NOMO-1 treated with DMSO at 0.1 percent for 48 hours (cell line): ENCODE data around the gene MOB2.
A peak's percentile ranks its signal among the peaks of the same experiment; 100 is the strongest.

Experiments
- DNase-seq: peaks from one replicate; lab custom pipeline; 2025; ENCODE audit not compliant: unreplicated experiment; lab: John Stamatoyannopoulos, UW

The MOB2 gene

DNA sequence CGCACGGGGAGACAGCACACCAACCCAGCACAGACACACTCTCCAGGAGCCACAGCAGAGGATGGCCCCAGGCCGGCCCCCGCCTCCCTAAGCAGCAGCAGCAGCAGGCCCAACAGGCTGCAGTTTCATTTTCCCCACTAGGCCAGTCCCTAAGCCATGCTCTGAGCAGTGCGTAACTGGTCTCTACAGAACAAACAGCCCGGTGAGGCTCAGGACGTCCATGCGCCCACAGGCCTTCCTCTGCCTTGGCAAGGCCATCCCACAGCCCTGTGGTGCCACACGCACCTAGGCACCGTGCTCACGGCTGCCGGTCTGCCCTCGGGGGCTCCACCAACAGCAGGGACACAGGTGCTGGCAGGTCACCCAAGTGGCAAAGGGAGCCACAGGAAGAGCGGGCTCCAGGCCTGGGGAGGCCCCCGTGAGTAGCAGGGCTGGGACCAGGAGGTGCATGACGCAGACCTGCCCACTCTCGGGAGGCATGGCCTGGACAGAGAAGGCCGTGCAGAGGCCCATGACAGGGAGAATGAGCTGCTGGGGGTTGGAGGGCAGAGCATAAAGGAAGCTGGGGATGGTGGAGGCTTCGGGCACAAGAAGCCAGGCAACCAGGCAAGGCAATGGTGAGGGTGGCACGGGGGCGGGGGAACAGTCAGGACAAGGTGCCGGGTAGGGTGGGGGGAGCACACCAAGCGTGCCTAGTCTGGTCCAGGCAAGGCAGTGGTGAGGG lies 1.4 kb upstream of the MOB2 start:
- DNase-seq = no peak

DNA sequence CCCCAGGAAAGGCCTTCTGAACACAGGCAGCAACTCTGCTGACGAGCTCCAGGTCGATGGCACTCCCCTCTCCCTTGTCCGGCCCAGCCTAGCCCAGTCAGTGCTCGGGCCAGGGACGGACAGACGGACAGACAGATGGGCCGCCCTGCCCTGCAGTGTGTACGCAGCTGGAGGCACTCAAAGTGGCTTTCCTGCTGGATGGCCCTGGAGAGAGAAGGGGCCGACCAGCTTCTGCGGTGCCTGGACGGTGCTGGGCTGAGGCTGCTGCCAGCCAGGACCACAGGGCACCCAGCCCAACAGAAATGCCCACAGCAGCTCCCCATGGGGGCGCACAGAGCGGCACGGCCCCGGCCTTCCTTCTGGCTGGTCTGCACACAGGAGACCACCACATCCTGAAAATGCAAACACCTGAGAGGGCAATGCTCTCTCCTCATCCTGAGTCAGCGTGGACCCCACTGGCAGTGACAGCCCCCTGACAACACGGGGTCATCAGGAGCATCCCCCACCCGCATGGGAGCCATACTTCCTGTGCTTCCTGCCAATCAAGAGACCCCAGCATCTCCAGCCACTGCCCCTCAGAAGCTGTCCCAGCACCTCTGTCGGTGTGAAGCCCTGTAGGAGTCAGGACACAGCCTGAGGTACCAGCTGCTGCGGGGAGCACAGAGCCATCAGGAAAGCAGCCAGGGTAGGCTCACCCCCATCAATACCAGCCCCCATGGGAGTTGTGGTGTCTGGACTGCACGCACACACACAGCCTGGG lies 692 bp upstream of the MOB2 start:
- DNase-seq = no peak

DNA sequence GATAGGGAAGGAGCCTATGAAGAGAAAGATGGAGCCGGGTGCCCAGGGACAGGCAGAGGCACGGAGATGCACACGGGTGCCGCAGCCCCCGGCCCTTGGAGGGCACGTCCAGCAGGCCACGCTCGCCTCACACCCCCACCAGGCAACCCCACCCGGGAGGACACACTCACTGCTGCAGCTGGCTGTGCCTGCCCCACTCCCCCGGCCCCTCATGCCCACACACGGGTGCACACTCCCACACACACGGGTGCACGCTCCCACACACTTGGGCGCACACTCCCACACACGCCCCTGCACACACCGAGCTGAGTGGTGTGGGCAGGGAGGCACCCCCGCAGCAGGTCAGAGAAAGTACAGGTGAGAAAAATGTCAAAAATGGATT lies 1.1 kb downstream of the MOB2 start:
- no peak for DNase-seq

GRCh38 chr11:1484695-1485503 lies 1.7 kb downstream of the MOB2 start:
- DNase-seq = no peak

- no peak for DNase-seq
These were observed 2.4 kb downstream of the MOB2 start for GRCh38 chr11:1484061-1484671.

GRCh38 chr11:1483445-1483961 lies 3.1 kb downstream of the MOB2 start:
- no peak for DNase-seq

- DNase-seq = no peak
These were observed 3.8 kb downstream of the MOB2 start for GRCh38 chr11:1482581-1483444.

- DNase-seq = no peak
These were observed 4.6 kb downstream of the MOB2 start for GRCh38 chr11:1481861-1482441.

DNA sequence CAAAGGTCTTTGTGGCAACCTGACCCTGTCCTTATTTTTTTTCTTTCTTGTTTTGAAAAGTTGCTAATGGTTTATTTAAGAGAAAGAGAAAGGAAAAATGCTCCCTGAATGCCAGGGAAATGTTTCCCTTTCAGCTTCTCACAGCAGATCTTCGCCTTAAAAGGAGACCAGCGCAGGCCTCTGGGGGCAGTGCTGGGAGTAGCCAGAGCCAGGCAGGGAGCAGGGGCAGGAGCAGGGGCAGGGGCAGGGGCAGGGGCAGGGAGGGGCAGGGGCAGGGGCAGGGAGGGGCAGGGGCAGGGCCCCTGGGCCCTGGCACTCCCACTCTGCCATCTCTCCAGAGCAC lies 5.1 kb downstream of the MOB2 start:
- DNase-seq = no peak

- DNase-seq = no peak
These were observed 5.8 kb downstream of the MOB2 start for GRCh38 chr11:1480555-1481482.

GRCh38 chr11:1480191-1480554 lies 6.4 kb downstream of the MOB2 start:
- no peak for DNase-seq

- DNase-seq = no peak
These were observed 6.9 kb downstream of the MOB2 start for GRCh38 chr11:1479678-1480118.

- no peak for DNase-seq
These were observed 7.4 kb downstream of the MOB2 start for GRCh38 chr11:1479006-1479677.

DNA sequence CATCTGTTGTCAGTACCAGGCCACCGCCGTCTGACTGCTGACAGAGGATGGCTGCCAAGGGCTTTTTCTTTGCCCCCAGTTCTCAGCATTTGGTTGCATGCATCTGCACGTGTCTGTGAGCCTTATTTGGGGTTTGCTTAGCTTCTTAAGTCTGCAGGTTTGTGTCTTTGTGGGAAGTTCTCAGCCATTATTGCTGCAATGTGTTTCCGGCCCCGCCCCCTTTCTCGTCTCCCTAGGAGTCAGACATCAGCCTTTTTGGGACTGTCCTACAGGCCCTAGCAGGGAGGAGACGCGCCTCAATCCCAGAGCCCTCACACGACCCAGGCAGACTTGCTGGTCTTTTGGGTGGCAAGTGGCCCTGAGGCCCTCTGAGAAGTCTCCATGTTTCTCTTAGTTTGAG lies 8.0 kb downstream of the MOB2 start:
- peak; percentile 61 for DNase-seq

- DNase-seq = no peak
These were observed 8.6 kb downstream of the MOB2 start for GRCh38 chr11:1478011-1478410.

DNA sequence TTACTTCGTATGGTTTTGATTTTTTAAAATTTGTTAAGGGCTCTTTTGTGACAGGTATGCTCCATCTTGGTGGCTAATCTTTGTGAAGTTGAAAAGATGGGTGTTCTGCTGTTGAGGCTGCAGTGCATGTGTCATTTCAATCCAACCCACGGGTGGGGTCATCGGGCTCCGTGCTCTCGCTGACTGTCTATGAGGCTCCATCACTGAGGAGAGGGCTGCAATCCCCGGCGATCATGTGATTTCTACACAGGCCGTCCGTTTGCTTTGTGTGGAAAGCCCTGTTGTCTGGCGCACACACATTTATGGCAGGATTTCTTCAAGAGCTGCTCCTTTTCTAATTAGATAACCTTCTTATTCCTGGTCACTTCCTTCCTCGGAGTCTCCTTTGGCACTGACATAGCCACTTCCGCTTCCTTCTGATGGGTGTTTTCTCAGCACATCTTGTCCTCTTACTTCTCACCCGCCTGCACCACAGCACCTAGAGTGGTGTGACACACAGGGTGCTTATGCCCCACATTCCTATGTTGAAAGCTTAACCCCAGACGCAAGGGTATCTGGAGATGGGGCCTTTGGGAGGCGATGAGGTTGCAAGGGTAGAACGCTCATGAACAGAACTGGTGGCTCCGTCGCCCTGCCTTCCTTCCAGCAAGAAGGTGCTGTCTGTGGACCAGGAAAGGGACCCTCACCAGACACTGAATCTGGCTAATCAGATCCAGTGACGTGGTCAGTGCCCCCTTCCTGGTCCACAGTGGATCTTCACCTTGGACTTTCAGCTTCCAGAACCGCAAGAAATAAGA lies 9.4 kb downstream of the MOB2 start:
- DNase-seq = no peak

DNA sequence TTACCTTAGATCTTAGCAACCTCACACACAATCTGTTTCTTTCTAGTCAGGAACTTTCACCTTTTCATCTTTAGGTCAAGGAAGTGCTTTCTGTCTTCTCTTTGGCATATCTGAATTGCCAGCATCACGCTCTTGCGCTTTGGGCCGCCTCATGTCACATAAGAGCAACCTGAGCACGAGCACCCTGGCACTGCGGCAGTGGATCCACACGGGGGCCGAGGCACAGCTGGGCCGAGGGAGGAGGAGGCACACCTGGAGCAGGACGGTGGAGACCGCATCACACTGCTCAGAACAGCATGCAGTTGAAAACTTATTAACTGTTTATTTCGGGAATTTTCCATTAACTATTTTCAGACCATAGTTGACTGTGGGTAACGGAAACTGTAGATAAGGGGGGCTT lies 10.7 kb downstream of the MOB2 start:
- DNase-seq = no peak

- no peak for DNase-seq
These were observed 12.8 kb downstream of the MOB2 start for GRCh38 chr11:1473786-1474185.
